GM12878 (cell line): ENCODE measurements around the gene ADIG.

Experiments used
- CBX5 ChIP-seq: sonication (generic); IDR thresholded peaks from 2 replicates; pipeline ENCODE4 v1.6.1; 2016; ENCODE audit warnings: low read depth, moderate library complexity, mild to moderate bottlenecking, inconsistent platforms
- CHD2 ChIP-seq: IDR thresholded peaks from 2 replicates; pipeline ENCODE4 v1.6.1; 2011; ENCODE audit warnings: low read depth, low read length, improper control_type of control experiment, borderline replicate concordance
- FOXK2 ChIP-seq: fragments of 450-650 bp; IDR thresholded peaks from 2 replicates; pipeline ENCODE4 v1.6.1; 2017; ENCODE audit warnings: mild to moderate bottlenecking, moderate library complexity
- GATAD2B ChIP-seq: fragments of 450-650 bp; conservative IDR thresholded peaks from 2 replicates; pipeline ENCODE4 v1.6.1; 2017; ENCODE audit warnings: low read depth, mild to moderate bottlenecking, moderate library complexity
- HCFC1 ChIP-seq: fragments of 150-350 bp; IDR thresholded peaks from 2 replicates; pipeline ENCODE4 v1.6.1; 2014; ENCODE audit warnings: low read length
- HSF1 ChIP-seq: fragments of 150-350 bp; IDR thresholded peaks from 2 replicates; pipeline ENCODE4 v1.6.1; 2014; ENCODE audit warnings: mild to moderate bottlenecking, low read depth, low read length
- NR2C2 ChIP-seq: IDR thresholded peaks from 2 replicates; pipeline ENCODE4 v1.6.1; 2011; ENCODE audit warnings: borderline replicate concordance, low read depth; ENCODE audit not compliant: control insufficient read depth, insufficient read length
- POLR2A ChIP-seq: IDR thresholded peaks from 2 replicates; pipeline ENCODE4 v1.6.1; 2011; ENCODE audit warnings: low read depth, mild to moderate bottlenecking, low read length
- RAD21 ChIP-seq: IDR thresholded peaks from 2 replicates; pipeline ENCODE4 v1.6.1; 2011; ENCODE audit warnings: mild to moderate bottlenecking, low read depth, low read length, moderate library complexity; ENCODE audit not compliant: insufficient read depth
- RELA ChIP-seq: fragments of 450-650 bp; IDR thresholded peaks from 2 replicates; pipeline ENCODE4 v1.8.0; 2014; ENCODE audit warnings: borderline replicate concordance; ENCODE audit not compliant: partially characterized antibody
- ZNF384 ChIP-seq: IDR thresholded peaks from 2 replicates; pipeline ENCODE4 v1.6.1; 2012; ENCODE audit warnings: low read depth, mild to moderate bottlenecking, low read length, improper control_type of control experiment, borderline replicate concordance
- ZZZ3 ChIP-seq: IDR thresholded peaks from 2 replicates; pipeline ENCODE4 v1.6.1; 2011; ENCODE audit warnings: low read depth; ENCODE audit not compliant: control insufficient read depth, insufficient read length
- TF ChIP-seq, protein P1 (sequence below), 3 experiments: IDR thresholded peaks in 2 of 3; conservative IDR thresholded peaks in 1 of 3; 2 replicates each; pipeline ENCODE4 v1.5.1; 2011; ENCODE audit warnings: low read depth in 3 of 3, low read length in 3 of 3, mild to moderate bottlenecking in 3 of 3, control low read depth in 2 of 3, moderate library complexity in 2 of 3, inconsistent platforms in 1 of 3, mixed read lengths in 1 of 3; ENCODE audit not compliant: control insufficient read depth in 2 of 3, insufficient read depth in 1 of 3; ENCODE audit errors: extremely low read depth in 1 of 3

- TF ChIP-seq ZNF384 (no peak), HCFC1 (no peak), RELA (no peak), CHD2 (no peak), FOXK2 (no peak), HSF1 (no peak), ZZZ3 (no peak), POLR2A (no peak), RAD21 (no peak), NR2C2 (no peak), GATAD2B (no peak), CBX5 (no peak)
- TF ChIP-seq, protein P1, sequence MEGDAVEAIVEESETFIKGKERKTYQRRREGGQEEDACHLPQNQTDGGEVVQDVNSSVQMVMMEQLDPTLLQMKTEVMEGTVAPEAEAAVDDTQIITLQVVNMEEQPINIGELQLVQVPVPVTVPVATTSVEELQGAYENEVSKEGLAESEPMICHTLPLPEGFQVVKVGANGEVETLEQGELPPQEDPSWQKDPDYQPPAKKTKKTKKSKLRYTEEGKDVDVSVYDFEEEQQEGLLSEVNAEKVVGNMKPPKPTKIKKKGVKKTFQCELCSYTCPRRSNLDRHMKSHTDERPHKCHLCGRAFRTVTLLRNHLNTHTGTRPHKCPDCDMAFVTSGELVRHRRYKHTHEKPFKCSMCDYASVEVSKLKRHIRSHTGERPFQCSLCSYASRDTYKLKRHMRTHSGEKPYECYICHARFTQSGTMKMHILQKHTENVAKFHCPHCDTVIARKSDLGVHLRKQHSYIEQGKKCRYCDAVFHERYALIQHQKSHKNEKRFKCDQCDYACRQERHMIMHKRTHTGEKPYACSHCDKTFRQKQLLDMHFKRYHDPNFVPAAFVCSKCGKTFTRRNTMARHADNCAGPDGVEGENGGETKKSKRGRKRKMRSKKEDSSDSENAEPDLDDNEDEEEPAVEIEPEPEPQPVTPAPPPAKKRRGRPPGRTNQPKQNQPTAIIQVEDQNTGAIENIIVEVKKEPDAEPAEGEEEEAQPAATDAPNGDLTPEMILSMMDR (IDR thresholded peaks at IDR 0.05 in 2 of 3, conservative IDR thresholded peaks at IDR 0.05 in 1 of 3; ENCODE audit: control insufficient read depth in 2 of 3, extremely low read depth in 1 of 3, insufficient read depth in 1 of 3, low read depth in 3 of 3, low read length in 3 of 3), result no peak
Observed at GRCh38 chr20:38557174-38557573, 23.8 kb upstream of the ADIG start.
